HG02981 (cell line): Measurements from ENCODE around the gene ZNF135.

Source experiments
- ATAC-seq: cut with Tn5 transposase; IDR thresholded peaks from one replicate; pipeline ENCODE4 v1.9.1; 2021; ENCODE audit warnings: mild to moderate bottlenecking, moderate library complexity; ENCODE audit not compliant: unreplicated experiment

The ZNF135 gene

GRCh38 chr19:58089846-58090245, 30.8 kb downstream of the ZNF135 start:
- ATAC-seq, result no peak

DNA sequence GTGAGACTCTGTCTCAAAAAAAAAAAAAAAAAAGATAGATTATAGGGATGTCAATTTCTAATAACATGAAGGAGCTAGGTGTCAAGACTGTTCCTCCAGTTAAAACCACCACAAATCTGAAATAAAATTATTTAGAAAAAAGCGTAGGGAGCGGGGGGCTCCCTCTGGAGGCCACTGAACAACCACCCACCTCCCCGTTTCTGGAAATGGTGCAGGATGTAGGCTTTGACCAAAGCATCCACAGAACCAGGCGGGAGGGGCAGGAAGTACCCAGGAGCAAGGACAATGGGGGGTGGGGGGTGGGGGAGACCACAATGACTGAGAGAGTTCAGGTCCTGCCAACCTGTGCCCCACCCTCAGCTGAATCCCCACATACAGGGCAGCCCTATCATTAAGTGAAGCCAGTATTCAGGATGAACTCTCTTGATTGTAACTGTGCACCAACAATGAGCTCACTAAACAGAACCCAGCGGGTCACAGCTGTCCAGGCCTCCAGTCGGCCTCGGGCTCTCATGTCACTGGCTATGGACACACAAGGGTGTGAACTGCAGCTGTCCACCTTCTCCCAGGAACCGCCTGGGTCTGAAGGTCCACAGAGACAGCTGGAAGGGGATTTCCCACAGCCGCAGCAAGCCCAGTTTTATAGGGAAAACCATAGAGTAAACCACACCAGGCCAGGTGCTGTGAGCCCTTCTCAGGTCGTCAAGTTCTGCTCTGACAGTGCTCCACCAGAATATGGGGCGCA, 32.3 kb downstream of the ZNF135 start:
- ATAC-seq, result no peak

DNA sequence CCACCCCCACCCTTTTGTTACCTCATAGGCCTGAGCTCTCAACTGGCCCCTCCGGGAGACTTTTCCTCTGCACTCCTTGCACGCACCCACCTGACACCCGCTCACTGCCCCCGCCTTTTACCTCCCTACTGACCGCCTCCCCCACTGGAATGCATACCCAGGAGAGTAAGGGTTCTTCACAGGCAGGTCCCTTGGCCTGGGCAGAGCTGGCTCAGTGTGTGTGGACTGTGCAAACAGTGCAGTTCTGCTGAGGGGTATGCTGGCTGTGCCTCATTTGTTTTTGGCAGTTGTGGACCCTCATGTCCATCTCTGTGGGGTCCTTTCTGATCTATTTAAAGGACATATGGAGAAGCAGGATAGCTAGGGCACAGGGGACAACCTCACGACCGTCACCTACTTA, 34.0 kb downstream of the ZNF135 start:
- ATAC-seq, result no peak

DNA sequence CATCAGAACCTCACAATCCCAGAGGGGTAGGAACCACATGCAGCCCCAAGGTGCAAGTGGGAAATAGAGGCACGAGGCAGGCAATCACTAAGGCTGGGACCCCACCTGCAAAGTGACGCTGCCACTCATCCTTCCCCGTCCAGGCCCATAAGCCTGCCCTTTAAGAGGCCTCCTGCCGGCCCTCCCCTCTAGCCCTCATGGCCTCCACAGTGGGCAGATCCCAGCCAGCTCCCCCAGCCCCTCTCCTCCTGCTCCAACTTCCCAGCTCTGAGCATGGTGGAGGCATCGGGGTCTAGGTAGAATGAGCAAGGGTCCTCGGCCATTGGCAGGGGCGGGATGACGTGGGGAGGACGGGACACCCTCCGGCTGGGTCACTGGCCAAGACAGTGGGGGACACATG, 36.2 kb downstream of the ZNF135 start:
- no peak for ATAC-seq

- ATAC-seq, result no peak
Observed at GRCh38 chr19:58096884-58097283, 37.8 kb downstream of the ZNF135 start.

GRCh38 chr19:58097349-58097748, 38.3 kb downstream of the ZNF135 start:
- no peak for ATAC-seq

DNA sequence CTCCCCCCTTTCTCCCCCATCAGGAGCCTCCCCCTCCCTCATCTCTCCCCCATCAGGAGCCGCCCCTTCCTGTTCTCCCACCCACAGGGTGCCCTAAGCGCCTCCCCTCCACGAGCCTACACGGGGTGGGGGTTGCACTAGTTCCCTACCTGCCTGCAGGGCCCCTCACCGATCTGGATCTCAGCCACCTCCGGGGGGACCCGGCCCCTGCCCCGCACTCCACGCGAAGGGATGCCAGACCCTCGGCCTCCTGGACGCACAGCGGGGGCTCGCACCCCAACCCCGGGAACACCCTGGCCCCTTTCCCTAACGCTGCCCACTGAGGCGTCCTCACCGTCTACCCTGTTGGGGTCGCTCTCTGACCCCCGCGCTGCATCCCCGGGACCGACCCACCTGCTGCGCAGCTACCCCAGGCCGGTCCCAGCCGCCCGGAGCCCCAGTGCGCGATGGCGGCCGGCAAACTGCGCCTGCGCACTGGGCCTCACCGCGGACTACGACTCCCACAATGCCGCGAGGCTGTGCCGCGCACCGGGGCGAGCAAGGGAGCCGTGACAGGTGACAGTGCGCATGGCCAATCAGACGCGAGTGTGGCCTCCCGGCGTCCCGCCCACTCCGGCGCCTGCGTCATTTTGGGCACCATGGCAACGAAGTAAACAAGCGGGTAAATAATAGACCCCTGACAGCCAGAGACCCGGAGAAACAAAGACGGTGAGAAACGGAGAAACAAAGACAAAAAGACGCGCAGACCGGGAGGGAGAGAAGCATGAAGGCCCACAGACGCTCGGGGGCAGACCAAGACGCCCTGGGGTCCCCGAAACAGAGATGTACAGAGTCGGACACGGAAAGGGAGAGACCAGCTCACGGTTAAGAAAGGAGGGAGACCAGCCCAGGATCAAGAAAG, 38.9 kb downstream of the ZNF135 start, which contains the start of gene ZSCAN18:
Gene ZSCAN18 (minus strand): TSS at position 451 of the 901 bp plus-strand sequence. CDS start 7,964 bp downstream, outside the sequence.
- ATAC-seq, result peak; percentile 81

GRCh38 chr19:58098682-58098998, 39.6 kb downstream of the ZNF135 start:
- ATAC-seq, result no peak

DNA sequence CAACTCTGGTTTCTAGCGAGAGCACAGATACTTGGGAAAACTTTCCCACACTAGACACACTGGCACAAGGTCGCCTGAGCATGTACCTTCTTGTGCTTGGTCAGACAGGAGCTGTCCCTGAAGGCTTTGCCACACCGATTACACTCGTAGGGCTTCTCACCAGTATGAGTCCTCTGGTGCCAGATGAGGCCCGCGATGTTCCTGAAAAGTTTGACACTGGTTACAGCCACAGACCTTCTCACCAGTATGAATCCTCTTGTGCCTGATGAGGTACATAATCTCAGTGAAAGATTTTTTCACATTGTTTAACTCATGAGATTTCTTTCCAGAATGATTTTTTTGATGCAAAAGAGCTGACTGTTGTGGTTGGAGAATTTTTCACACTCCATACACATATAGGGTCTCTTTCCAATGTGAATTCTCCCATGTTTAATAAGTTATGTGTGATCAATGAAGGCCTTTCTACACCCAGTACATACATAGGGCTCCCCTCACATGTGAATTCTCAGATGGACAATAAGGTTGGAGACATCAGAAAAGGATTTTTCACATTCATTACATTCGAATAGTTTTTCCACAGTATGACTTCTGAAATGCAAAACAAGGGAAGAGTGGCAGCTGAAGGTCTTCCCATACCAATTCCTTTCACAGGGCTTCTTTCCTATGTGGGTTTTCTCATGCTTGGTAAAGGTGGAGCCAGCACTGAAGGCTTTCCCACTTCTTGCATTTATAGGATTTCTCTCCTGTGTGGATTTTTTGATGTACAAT, 48.9 kb downstream of the ZNF135 start:
- ATAC-seq, result no peak

- ATAC-seq, result no peak
Observed at GRCh38 chr19:58108546-58108817, 49.4 kb downstream of the ZNF135 start.

GRCh38 chr19:58117841-58118575, 58.9 kb downstream of the ZNF135 start:
- no peak for ATAC-seq

DNA sequence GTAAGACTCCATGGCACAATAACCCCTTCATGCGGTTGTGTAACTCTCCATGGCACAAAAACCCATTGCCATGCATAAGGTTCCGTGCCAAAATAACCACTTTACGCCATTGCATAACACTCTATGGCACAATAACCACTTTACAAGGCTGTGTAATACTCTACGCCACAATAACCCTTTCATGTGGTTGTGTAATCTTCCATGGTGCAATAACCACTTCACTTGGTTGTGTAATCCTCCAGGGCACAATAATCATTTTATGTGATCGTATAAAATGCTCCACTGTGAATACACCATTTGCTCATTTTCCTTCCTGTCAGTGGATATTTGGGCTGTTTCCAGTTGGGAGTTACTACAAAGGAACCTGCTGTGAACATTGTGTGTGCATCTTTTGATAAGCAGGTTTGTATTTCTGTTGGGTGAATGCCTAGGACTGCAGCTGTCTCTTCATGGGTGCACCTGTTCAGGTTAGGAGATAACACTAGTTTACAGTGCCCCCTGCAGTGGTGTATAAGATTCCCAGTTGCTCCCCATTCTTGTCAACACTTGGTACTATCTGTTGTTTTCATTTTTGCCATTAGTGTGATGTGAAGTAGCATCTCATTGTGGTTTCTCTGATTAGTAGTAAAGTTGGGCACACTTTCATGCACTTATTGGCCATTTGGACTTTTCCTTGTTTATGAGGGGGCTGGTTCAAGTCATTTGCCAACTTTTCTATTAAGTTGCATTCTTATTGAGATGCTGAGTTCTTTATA, 60.1 kb downstream of the ZNF135 start:
- ATAC-seq, result no peak
